IPS-NIHi7 (cell line): ENCODE data around the gene FOXP3.

Experiments
- DNase-seq: peaks from one replicate; pipeline ENCODE4 v3.0.0; 2012; ENCODE audit warnings: mixed read lengths; ENCODE audit errors: extremely low spot score

The FOXP3 gene

GRCh38 chrX:49276207-49276606, 11.7 kb upstream of the FOXP3 start:
- no peak for DNase-seq

- no peak for DNase-seq
Observed at GRCh38 chrX:49273181-49273727, 8.7 kb upstream of the FOXP3 start.

GRCh38 chrX:49272421-49272820, 7.9 kb upstream of the FOXP3 start:
- no peak for DNase-seq

GRCh38 chrX:49271341-49271740, 6.8 kb upstream of the FOXP3 start:
- DNase-seq = no peak

- DNase-seq = no peak
Observed at GRCh38 chrX:49270249-49270921, 5.9 kb upstream of the FOXP3 start.

- DNase-seq = no peak
Observed at GRCh38 chrX:49269767-49270248, 5.3 kb upstream of the FOXP3 start, which contains the start of gene PPP1R3F. TSS of gene PPP1R3F (plus strand) at chrX:49269793. CDS start at chrX:49269870, 77 bp downstream.

GRCh38 chrX:49269010-49269766, 4.7 kb upstream of the FOXP3 start:
- peak; percentile 90 for DNase-seq

- DNase-seq = no peak
Observed at GRCh38 chrX:49268702-49269009, 4.1 kb upstream of the FOXP3 start.

GRCh38 chrX:49266523-49267445, 2.3 kb upstream of the FOXP3 start:
- no peak for DNase-seq

GRCh38 chrX:49263631-49264030, 879 bp downstream of the FOXP3 start:
- no peak for DNase-seq

GRCh38 chrX:49262603-49263002, 1.9 kb downstream of the FOXP3 start:
- no peak for DNase-seq

GRCh38 chrX:49260221-49260985, 4.1 kb downstream of the FOXP3 start:
- DNase-seq = no peak

- no peak for DNase-seq
Observed at GRCh38 chrX:49258749-49259124, 5.8 kb downstream of the FOXP3 start.

GRCh38 chrX:49257846-49258748, 6.4 kb downstream of the FOXP3 start:
- no peak for DNase-seq

GRCh38 chrX:49257074-49257790, 7.3 kb downstream of the FOXP3 start:
- DNase-seq = no peak

- DNase-seq = no peak
Observed at GRCh38 chrX:49256268-49256995, 8.1 kb downstream of the FOXP3 start.

GRCh38 chrX:49254639-49255038, 9.9 kb downstream of the FOXP3 start:
- DNase-seq = no peak

GRCh38 chrX:49251325-49251724, 13.2 kb downstream of the FOXP3 start:
- DNase-seq = no peak

GRCh38 chrX:49250578-49250977, 13.9 kb downstream of the FOXP3 start:
- DNase-seq = no peak
